ENCODE data around the gene ARF1.
"Not testable (repeated sequence)": the region's sequence is repeated elsewhere in the genome, so short reads cannot be mapped to it uniquely, and the experiment has no call there.

ARF1 gene

DNA sequence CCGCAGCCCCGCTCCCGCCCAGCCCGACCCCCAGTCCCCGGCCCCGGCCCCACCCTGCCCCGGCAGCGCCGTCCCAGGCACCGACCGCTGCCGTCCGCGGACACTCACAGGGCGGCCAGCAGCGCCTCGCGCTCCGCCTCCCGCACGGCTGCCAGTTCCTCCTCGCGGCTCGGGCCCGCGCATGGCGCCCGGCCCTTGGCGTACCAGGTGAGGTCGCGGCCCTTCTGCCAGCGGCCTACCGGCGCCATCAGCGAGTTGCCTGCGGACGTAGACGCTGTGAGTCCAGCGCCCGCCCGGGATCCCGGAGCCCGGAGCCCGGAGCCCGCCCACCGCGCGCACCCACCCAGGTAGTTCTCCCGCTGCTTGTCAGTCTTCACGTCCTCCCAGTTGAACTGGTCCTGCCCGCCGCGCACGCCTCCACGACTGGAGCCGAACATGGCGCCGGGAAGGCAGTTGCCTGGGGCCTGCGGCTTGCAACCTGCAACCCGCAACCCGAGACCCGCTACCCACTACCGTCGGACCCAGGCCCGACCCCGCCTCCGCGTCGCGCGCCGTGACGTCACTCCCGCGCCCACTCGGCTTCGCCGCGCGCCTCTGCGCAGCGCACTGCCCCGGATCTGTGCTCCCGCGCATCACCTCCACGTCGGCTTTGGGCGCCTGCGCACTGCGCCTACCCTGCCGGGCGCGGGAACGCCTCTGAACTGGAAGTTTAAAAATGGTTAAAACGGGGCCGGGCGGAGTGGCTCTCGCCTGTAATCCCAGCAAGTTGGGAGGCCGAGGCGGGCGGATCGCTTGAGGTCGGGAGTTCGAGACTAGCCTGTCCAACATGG lies 20.5 kb downstream of the ARF1 start, which contains the start of gene C1orf35:
Gene C1orf35 (minus strand): TSS at position 535 of the 830 bp plus-strand sequence. CDS start 98 bp downstream, at position 437.
- peak; percentile 90 to 95 for DNase-seq (ENCODE audit: low read depth in 2 of 2)

DNA sequence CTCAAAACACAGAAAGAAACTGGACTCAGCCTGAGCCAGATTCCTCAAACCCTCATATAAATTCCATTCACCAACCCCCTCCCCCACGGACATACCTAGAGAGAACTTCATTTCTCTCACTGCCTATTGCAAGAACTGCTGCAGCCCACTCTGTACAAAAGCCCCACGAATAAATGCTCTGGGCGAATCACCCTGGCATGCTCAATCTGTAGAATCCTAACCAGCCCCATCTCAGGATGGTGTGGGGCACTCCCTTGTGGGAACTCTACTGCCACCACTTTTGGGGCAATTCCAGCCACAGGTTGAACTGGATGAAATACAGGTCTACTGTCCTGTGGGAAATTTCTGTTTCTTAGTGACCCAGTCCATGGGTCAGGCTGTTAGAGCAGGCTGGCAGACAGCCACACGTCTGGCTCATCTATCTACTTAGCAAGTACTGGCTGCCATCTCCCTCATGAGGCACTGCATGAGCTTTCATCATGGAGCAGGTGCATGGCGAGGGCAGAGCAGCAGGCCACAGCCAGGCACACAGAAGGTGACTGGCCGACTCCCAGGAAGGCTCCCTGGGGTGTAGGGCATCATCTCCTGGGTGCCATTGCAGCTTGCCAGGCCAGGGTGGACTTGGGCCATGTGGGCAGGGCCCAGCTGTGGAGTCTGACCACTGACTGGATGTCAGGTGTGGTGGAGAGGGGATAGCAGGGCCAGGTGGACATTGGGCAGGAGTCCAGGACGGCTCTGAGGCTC lies 22.2 kb downstream of the ARF1 start:
- no peak for DNase-seq (ENCODE audit: low read depth in 2 of 2)

DNA sequence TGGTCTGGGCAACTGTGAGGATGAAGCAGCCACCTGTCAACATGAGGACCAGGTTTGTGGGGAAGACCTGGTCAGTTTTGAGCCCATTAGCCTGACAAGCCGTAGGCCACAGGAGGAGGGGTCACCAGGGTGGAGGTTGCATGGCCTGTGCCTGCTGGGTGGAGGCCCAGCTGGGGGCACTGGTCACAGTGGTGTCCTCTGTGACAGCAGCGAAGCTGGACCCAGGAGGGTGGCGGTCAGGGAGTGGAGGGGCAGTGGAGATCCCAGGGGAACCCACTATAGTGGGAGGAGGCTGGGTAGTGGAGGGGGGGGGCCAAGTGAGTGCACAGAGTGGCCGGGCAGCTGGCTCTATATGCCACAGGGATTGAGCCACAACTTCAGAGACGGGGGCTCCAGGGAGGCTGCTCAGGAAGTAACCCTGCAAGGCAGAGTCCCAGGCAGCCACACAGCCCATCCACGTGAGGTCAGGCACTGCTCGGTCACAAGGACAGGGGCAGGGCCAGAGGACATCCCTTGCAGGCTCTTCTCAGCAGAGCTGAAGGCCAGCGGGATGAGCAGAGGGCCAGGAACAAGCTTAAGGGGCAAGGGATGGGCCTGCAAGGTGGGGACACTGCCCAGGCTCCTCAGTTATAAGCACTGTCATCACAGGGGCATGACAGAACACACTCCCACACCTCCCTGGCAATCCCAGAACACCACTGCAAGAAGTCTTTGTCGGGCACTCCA lies 22.9 kb downstream of the ARF1 start:
- no peak for DNase-seq (ENCODE audit: low read depth in 2 of 2)

DNA sequence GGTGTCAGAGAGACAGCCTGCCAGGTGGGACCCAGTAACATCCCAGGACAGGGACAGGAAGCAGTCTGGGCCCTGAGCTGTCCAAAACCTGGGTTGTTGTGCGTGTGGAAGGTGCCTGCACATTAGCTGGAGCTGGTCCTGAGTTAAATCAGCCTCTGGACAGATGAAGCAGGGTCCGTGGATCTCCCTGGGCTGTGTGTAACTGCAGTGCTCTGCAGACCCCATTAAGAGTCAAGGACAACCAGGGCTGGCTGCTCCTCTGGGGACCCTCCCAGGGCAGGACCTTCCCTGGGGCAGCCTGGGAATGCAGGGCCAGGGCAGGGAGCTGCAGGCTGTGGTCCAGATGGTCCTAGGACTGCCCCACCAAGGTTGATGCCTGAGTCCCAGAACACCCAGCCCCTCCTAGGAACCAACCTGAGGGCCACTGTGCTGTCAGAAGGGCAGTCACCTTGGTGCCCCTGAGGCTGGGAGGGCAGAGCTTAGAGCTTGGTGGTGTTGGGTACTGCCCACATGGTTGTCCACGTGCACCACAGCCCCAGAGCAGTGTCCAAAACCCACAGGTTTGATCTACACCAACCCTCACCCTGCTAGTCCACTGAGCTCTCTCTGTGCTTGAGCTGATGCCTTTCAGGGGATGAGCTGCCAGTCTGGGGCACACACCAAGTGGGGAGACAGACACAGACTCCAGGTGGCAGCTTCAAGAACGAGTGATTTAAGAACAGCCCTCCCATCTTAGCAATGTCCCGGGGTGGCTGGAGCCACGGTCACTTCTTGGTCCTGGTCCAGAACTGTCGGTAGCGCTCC lies 23.7 kb downstream of the ARF1 start:
- no peak for DNase-seq (ENCODE audit: low read depth in 2 of 2)

DNA sequence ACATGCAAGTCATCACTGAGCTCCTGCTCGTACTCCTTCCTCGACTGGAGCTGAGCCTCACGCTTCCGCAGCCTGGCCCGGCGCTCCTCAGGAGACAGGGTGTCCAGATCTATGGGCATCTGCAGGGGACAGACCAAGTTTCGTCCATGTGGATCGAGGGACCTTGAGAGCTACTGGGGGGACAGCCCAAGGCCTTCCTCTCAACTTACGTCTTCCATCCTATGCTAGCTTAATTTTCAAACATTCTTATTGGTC lies 24.2 kb downstream of the ARF1 start:
- no peak for DNase-seq (ENCODE audit: low read depth in 2 of 2)

DNA sequence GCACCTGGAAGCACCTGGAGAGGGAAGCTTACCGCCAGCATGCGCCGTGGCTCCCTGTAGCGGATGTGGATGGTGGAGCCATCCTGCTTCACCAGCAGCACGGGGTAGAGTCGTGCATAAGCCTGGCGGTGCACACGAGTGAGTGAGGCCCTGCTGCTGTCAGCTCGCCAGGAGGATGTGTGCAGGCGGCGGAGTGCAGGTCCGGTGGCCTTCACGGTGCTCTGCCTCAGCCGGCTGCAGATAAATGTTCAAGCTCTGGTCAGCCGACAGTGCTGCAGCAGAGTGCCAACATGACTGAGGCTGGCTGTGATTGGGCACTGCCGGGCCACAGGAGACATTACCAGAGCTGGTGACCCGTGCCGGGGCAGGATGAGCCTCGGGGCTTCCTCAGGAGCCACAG lies 25.1 kb downstream of the ARF1 start:
- no peak for DNase-seq (ENCODE audit: low read depth in 2 of 2)

DNA sequence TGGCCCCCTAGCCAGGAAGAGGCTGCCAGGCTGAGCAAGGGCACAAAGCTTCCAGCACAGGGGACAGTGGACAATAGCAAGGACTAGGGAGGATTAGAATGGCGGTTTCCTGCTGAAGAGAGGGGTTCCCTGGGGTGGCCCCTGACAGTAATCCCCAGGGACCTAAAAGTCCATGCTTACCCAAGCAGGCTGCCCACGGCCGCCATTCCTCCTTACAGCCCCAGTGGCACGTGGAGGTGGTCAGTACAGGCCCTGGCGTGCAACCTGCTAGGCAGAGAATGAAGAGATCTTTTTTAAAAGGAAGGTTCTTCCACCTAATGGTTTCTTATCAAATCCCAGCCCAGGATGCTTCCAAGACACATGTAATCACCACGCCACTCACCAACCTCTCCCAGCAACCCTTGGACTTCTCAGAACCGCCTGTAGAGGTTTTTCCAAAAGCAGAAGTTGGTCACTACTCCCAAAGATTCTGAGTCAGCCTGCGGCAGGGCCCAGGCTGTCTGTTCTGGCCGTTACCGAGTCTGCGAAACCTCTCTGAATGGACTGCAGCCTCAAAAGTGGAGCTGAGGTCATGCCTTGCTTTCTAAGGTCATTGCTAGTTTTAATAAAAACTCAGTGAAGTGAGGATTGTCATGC lies 25.7 kb downstream of the ARF1 start:
- no peak for DNase-seq (ENCODE audit: low read depth in 2 of 2)

DNA sequence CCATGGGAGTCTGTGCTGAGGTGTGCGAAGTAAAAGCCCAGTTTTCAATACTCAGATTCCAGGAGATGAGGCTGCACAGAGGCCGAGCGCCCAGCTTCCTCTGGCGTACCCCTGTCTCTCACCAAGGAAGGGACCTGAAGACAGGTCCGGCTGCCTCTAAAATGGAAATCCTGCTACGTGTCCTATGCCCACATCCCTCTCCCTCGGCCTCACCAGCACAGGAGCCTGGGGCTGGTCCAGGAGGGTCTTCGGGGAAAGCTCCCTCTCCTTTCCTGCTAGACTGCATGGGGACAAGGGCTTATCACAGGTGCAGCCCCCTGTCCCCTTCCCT lies 26.2 kb downstream of the ARF1 start:
- no peak for DNase-seq (ENCODE audit: low read depth in 2 of 2)

DNA sequence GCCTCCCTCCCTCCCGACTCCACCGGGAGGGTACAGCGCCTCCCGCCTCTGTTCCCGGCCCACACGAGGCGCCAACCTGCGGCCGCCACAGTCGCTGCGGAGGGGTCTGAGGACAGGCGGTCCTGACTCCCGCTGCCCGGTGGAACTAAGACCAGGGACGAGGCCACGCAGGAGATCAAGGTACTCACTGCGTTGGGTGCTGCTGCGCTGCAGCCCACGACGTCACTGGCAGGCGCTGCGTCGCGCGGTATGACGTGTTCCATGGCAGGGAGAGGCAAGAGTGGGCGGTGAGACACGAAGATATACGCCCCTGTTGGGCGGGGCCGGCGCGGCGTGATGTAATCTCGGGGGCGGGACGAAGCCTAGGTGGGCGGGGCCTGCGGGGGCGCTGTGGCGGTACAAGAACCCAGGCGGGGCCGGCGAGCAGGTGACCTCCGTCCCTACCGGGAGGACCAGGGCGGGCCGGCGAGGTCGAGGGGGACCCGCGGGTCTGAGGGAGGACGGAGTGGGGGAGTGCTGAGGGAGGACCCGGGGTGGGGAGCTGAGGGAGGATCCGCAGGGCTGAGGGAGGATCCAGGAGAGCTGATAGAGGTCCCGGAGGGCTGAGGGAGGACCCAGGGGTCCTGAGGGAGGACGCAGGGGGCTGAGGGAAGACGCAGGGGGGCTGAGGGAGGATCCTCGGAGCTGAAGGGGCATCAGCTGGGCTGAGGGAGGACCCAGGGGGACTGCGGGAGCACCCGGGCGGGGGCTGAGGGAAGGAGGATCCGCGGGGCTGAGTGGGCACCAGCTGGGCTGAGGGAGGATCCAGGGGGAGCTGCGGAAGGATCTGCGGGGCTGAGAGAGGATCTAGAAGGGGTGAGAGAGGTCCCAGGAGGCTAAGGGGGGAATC lies 26.8 kb downstream of the ARF1 start, which contains the start of gene MRPL55:
Gene MRPL55 (minus strand): TSS at position 227 of the 889 bp plus-strand sequence. CDS start 1,039 bp downstream, outside the sequence.
- peak; percentile 97 to 99 for DNase-seq (ENCODE audit: low read depth in 2 of 2)

DNA sequence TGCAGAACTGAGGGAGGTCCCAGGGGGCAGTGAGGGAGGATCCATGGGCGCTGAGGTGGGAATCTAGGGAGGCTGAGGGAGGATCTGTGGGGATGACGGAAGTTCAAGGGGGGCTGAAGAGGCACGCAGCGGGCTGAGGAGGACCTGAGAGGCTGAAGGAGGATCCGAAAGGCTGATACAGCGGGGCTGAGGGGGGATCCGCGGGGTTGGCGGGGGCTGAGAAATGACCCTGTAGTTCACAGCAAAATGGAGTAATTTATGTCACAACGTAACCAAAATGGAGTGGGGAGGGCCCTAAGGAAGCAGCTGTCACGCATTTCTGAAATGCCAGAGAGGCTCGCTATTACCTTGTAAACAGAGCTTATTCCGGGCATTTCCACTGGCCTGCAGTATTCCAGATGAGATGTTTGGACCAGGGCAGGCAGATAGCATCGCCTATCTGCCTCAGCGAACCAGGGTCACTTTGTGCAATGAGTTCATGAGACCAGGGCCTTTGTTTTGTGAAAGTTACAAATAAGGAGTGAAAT lies 27.5 kb downstream of the ARF1 start:
- DNase-seq (ENCODE audit: low read depth in 2 of 2) = no peak

DNA sequence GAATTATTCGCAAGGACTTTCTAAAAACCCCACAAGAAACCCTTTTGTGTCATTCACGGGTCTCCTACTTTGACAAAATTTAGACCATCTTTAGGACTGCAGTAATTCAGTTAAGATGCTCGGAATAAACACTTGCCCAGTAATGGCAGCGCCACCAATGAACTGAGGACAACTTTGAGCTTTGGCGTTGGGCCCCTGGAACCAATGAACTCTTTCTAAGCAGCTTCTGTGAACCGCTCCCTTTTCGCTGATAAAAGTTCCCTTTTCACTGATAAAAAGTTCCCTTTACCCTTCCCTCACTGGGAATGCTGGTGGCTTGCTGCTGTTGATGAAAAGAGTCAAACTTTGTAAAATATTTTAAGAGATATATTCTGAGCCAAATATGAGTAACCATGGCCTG lies 28.0 kb downstream of the ARF1 start:
- no peak for DNase-seq (ENCODE audit: low read depth in 2 of 2)

DNA sequence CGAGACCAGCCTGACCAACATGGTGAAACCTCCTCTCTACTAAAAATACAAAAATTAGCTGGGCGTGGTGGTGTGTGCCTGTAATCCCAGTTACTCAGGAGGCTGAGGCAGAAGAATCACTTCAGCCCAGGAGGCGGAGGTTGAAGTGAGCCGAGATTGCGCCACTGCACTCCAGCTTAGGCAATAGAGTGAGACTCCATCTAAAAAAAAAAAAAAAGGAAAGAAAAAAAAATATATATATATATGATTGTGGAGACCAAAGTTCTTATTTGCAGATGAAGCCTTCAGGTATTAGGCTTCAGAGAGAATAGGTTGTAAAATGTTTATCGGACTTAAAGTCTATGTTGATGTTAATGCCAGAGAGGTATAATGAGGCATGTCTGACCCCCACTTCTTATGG lies 28.8 kb downstream of the ARF1 start:
- not testable (repeated sequence) for DNase-seq (ENCODE audit: low read depth in 2 of 2)

DNA sequence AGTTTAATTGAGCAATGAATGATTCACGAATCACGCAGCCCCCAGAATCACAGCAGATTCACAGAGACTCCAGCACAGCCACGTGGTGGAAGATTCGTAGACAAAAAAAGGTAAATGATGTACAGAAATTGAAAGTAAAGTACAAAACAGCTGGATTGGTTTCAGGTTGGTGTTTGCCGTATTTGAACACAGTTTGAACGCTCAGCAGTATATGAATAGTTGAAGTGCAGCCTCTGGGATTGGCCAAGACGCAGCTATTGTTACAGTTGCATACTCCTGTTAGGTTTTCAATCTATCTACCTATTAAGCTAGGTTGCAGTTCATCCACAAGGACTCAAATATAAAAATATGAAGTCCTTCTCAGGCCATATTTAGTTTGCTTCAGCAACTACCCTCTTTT lies 29.7 kb downstream of the ARF1 start:
- DNase-seq (ENCODE audit: low read depth in 2 of 2) = no peak

DNA sequence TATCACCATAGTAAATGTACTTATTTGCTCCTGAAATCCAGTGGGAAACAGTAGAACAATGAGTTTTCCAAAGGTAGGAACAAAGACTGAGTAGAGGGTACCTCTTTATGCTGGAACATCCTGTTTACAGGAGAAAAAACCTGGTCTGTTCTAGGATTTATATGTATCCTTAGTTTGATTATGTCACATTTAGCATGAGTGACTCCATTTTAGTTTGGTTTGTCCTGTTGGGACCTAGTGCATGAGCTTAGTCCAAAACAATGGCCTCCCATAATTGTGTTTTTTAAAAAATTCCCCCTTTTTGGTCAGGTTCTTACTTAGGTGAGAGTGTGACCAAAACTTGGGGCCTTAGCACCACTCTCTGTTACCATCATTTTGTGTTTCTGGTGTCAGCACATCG lies 30.1 kb downstream of the ARF1 start:
- DNase-seq (ENCODE audit: low read depth in 2 of 2) = no peak

DNA sequence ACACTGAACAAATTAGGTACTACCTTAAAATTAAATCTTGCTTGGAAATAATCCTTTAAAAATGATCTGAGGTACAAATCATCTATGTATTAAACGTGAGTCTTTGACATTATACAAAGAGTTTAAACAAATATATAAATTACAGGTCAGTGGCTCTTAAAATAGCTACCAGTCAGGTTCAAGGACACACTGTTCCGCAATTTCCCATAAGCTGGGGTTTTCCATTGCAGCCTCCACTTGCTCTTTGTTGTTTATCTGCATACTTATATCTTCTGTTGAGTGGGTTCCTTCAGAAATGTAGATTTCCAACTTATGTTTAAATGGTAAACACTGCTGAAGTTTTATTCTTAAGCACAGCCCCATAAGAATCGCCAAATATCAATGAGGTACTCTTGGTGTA lies 32.3 kb downstream of the ARF1 start:
- no peak for DNase-seq (ENCODE audit: low read depth in 2 of 2)

DNA sequence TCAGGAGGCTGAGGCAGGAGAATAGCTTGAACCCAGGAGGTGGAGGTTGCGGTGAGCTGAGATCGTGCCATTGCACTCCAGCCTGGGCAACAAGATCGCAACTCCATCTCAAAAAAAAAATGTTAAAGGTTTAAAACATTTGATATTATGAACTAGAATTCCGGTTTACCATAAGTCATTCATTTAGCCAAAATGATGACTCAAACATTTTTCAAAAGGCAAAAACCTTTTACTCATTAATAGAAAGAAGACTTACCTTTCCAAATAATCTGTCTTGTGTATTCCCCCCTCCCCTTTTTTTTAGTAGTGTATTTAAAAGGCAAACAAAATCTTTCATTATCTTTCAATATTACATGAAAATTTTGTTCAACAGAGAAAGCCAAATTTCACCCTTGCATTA lies 34.8 kb downstream of the ARF1 start:
- DNase-seq (ENCODE audit: low read depth in 2 of 2) = no peak

DNA sequence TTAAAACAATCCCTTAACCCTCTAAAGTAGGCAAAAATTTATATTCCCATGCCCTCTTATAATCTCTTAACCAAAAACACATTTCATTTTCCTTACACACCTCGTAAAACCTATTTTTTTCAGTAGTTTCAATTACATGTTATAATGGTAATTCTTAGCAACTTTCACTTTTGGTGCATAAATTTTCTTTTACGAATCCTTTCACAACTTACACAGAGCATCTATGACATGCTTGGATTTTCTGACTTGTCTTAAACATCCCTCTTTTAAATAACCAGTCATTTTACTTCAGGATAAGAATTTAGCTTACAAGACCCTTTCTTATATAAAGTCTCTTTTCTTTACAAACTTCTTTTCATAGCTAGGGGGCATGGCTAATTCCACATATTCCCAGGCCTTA lies 35.5 kb downstream of the ARF1 start:
- no peak for DNase-seq (ENCODE audit: low read depth in 2 of 2)

DNA sequence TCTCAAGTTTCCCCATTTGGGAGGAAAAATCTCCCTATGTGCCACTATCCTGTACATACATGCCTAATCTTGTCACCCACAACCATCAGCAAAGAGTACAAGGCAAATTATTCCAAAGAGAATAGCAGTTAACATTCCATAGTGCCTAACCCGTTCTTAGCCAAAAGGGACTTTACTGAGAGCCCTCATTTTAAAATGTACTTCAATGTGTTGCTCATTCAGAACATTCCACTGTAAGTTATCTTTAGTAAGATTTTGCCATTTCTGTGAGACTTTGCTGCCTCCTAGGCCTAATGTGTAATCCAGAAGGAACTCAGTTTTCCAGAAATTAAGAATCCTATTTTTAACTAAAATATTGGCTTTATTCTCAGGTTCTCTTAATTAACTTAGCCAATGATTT lies 37.8 kb downstream of the ARF1 start:
- DNase-seq (ENCODE audit: low read depth in 2 of 2) = no peak

DNA sequence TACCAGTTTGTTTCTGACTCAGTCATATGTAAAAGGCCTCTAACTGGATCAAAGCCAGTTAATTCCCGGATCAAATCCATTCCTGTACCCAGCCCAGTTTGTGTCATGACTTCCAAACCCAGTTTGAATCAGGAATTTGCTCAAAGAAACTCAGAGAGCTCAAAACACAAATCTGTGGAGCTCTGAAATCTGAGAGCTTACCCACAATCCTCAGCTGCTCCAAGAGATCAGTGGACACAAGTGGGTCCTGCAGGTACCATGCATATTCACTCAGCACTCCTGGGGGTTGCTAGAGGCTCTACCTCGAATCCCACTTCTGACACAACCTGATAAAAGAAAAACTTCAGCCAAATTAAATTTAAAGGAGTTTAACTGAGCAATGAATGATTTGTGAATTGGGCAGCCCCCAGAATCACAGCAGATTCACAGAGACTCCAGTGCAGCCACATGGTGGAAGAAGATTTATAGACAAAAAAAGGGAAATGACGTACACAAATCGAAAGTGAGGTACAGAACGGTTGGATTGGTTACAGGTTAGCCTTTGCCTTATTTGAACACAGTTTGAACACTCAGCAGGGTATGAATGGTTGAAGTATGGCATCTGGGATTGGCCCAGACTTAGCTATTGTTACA lies 38.5 kb downstream of the ARF1 start:
- DNase-seq (ENCODE audit: low read depth in 2 of 2) = no peak
